Measurements from ENCODE around the gene TMEM109.

TMEM109 gene

DNA sequence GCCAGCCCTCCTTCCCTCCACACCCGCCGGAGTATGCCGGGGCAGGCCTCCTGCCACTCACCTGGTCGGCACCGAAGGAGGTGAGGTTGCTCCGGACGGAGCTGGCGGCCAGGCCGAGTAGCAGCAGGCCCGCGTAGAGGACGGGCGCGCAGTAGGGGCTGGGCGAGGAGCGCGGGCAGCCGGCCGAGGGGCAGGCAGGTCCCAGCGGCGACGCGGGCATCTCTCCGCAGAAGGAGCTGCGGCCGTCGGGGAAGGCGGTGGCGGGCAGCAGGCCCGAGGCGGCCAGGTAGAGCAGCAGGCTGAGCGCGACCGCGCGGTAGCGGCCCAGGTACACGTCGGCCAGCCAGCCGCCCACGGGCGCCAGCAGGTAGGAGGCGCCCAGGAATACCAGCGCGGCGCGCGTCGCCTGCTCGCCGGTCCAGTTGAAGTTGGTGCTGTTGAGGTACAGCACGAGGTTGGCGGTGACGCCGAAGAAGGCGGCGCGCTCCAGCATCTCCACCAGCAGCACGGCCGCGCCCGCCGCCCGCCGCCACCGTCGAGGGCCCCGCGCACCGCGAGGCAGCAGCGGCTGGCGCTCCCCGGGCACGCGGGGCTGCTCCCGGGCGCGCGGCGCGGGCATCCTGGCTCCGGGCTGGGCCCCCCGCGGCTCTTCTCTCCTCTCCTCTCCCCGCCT, 37.1 kb downstream of the TMEM109 start:
- no peak for DNase-seq (ENCODE audit: low spot score)
- Histone ChIP-seq H3K4me3 (peak overlapping the region; percentile 69), H3K27ac (peak overlapping the region; percentile 80 to 93)
- TF ChIP-seq, protein P1, sequence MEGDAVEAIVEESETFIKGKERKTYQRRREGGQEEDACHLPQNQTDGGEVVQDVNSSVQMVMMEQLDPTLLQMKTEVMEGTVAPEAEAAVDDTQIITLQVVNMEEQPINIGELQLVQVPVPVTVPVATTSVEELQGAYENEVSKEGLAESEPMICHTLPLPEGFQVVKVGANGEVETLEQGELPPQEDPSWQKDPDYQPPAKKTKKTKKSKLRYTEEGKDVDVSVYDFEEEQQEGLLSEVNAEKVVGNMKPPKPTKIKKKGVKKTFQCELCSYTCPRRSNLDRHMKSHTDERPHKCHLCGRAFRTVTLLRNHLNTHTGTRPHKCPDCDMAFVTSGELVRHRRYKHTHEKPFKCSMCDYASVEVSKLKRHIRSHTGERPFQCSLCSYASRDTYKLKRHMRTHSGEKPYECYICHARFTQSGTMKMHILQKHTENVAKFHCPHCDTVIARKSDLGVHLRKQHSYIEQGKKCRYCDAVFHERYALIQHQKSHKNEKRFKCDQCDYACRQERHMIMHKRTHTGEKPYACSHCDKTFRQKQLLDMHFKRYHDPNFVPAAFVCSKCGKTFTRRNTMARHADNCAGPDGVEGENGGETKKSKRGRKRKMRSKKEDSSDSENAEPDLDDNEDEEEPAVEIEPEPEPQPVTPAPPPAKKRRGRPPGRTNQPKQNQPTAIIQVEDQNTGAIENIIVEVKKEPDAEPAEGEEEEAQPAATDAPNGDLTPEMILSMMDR (IDR thresholded peaks at IDR 0.05): no peak

DNA sequence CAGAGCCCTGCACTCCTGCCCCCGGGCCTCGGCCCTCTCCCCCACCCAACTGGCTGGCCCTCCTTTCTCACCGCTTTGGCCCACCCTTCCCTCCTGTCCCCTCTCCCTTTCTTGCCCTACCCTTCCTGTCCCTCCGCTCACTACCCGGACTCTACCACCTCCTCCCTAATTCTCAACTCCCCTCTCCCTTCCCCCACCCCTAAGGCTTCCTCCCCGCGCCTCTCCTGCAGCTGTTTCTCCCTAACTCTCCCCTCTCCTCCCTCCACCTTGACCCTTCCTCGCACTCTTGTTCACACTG, 37.6 kb downstream of the TMEM109 start:
- TF ChIP-seq, protein P1 (IDR thresholded peaks at IDR 0.05): no peak
- no peak for DNase-seq (ENCODE audit: low spot score)
- Histone ChIP-seq H3K27ac (peak overlapping the region; percentile 80 to 93), H3K4me3 (peak overlapping the region; percentile 69)

DNA sequence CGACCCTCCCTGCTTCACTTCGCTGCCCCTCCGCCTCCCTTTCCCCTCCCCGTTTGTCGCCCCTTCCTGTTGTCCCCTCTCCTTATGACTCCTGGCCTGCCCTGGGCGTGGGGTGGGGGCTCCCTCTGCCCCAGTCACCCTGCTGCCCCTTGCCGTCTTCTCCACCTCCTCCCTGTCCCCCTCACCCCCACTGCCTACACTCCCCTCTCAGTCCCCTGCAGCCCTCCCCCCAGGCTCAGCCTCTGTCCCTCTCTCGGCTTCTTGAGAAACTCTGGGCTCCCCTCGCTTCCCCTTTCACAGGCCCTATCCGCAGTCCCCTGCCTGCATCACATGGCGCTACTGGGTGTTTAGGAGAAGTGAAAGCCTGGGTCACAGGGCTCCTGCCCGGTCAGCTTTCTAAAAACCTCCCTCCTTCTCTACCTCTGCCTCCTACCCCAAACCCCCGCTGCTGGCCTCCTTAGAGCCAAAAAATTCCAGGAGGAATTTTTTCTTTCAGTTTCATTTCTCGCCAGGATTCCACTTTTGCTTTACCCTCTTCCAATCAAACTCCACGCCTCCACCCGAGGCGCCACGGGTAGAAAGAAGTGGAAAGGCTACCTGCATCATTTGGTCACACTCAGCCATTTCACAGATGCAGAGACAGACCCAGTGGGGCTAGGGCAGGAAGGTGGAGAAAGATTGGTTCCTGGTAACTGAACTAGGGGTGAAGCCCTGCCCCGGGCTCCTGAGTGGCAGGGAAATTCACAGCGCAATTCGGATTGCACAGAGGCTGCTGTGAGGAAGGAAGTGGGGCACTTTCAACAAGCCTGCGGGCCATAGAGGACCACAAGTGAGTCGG, 38.2 kb downstream of the TMEM109 start, which contains the start of gene SLC15A3:
Gene SLC15A3, minus strand, starts transcription at position 273 of the 838 bp plus-strand sequence. CDS start 625 bp downstream, outside the sequence.
- TF ChIP-seq, protein P1 (IDR thresholded peaks at IDR 0.05): no peak
- Histone ChIP-seq H3K4me3 (peak within 1 kb of the TSS; percentile 69), H3K27ac (peak within 1 kb of the TSS; percentile 80 to 93)
- no peak for DNase-seq (ENCODE audit: low spot score)

DNA sequence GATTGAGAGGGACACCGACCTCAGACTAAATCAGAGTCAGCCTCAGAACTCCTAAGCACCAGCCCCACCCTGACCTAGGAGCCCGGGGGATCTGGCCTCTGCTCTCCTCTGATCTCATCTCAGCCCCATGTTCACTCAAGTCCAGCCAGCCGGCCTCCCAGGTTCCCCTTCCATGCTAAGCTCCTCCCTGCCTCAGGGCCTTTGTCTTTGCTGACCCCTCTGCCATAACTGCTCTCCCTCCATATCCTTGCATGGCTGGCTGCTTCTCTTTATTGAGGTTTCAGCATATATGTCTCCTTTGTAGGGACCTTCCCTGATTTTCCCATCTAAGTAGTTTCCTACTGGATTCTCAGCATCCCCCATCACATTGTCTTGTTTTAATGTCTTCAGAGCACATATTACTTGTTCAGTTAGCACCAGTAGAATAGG, 38.8 kb downstream of the TMEM109 start:
- peak overlapping the region; percentile 69 for H3K4me3 ChIP-seq
- H3K27ac ChIP-seq: peak overlapping the region; percentile 80 to 93
- DNase-seq (ENCODE audit: low spot score): no peak
- TF ChIP-seq, protein P1 (IDR thresholded peaks at IDR 0.05): no peak

DNA sequence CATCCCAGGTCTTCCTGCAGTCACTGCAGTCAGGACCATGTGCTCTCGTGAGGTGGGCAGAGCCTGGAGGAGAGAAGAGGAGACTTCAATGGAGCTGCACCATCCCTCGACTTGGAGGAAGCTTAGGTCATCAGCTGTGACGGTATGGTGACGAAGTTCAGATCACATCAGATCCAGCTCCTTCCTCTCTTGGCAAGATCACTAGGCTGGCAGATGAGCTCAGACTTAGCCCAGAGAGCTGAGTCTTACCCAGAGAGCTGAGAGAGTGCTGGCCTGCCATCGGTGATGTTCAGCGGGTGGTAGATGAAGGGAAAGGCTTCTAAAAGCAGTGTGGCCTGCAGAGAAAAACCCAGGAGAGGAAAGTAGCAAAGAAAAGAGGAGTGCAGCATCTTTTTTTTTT, 39.8 kb downstream of the TMEM109 start:
- Histone ChIP-seq H3K4me3 (no peak overlapping the region), H3K27ac (peak overlapping the region in 1 of 2 donors; percentile 48)
- TF ChIP-seq, protein P1 (IDR thresholded peaks at IDR 0.05): no peak
- no peak for DNase-seq (ENCODE audit: low spot score)

DNA sequence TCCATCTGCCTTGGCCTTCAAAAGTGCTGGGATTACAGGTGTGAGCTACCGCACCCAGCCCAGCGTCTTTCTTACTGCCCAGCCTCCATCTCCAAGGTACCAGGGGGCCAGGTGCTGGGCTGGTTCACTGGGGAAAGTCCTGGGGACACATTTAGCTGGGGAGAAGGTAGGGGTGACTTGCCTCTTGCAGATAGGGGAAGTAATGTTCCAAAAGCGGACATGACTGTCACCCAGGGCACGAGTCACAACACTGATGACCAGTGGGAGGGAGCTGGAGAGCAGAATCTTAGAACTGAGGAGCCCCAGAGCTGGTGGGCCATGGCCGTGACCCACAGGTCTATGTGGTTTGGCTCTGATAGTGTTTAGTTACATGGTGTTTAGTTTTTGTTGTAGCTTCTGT, 40.5 kb downstream of the TMEM109 start:
- no peak for DNase-seq (ENCODE audit: low spot score)
- H3K27ac ChIP-seq: peak overlapping the region in 1 of 2 donors; percentile 20
- no peak overlapping the region for H3K4me3 ChIP-seq
- TF ChIP-seq, protein P1 (IDR thresholded peaks at IDR 0.05): no peak
